Lower lobe of right lung (tissue), 2 donors: ENCODE results near the gene FOXN1. TPM values are rescaled to one million over a fixed set of nuclear protein-coding genes. Genes with fewer than 3 reads are reported as not detected.

Experiments
- ATAC-seq, 2 donors: fragments of 200-7000 bp; cut with Tn5 transposase; one replicate each; pipeline ENCODE4 v1.9.1; 2020 to 2022; ENCODE audit warnings: mild to moderate bottlenecking in 2 of 2, moderate library complexity in 2 of 2
- DNase-seq: peaks from one replicate; pipeline ENCODE4 v3.0.0-alpha.2; 2020
- H3K27ac ChIP-seq: fragments of 200-600 bp; one replicate; pipeline ENCODE4 v1.8.0; 2022
- H3K27me3 ChIP-seq: fragments of 200-600 bp; one replicate; pipeline ENCODE4 v1.8.0; 2022; ENCODE audit warnings: low read depth
- H3K36me3 ChIP-seq: fragments of 200-600 bp; one replicate; pipeline ENCODE4 v1.8.0; 2022; ENCODE audit warnings: mild to moderate bottlenecking
- H3K4me1 ChIP-seq: fragments of 200-600 bp; one replicate; pipeline ENCODE4 v1.8.0; 2022
- H3K4me3 ChIP-seq: fragments of 200-600 bp; one replicate; pipeline ENCODE4 v1.8.0; 2022; ENCODE audit warnings: mild to moderate bottlenecking
- H3K9me3 ChIP-seq: fragments of 200-600 bp; one replicate; pipeline ENCODE4 v1.8.0; 2022
- CTCF ChIP-seq: fragments of 200-600 bp; IDR thresholded peaks from one replicate; pipeline ENCODE4 v1.8.0; 2022; ENCODE audit warnings: antibody characterized with exemption, mild to moderate bottlenecking
- intact Hi-C: fragments of 100-400 bp; cut with DNase I; formaldehyde crosslinking; loops from one replicate; pipeline ENCODE4 v1.11.0; 2022
- total RNA-seq: library from RNA; stranded (reverse); fragmentation: NEBNext Ultra II Directional; extraction: Animal tissue kit (Norgen Biotek cat#: 25700); gene quantifications from one replicate; pipeline ENCODE4 v1.2.1, GENCODE V29; 2021
- donor health status: DM: no; HTN: yes; CAD: no; lungs with severe emphysema.

The FOXN1 gene
- total RNA-seq, 1 donor from 2014 or later: 0.15 TPM

DNA sequence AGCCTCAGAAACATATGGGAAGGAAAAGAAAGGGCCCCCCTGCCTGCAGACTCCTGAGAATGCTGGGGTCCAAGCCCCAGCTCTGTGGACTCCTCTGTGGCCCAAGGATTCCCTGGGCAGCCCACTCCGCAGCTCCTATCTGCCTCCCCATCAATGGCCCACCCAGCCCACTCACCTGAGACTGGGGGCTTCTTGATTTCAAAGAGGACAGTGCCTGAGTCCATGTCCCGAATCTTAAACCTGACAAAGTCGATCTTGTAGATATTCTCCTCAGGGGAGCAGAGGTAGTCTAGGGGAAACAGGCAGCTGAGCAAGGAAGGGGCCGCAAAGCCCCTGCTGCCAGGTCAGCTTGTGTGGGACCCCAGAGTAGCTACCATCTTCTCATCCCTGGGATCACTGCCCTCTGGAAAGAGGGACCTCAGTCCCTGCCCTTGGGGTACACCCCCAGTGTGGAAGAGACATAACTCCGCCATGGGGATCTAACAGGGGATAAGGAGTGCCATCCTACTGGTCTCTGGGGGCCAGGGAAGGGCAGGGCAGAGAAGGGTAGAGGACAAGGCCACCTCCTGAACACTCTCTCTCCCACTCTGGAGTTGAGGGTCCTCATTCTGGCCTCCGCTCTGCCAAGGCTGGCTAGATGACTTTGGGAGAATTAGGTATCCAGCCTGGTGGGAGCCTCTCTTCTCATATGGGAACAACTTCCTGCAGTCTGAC lies 42.4 kb downstream of the FOXN1 start:
- H3K4me1 ChIP-seq: peaks cover 43% of the 10 kb centered on the region
- ATAC-seq: no peak
- peaks cover 12% of the 10 kb centered on the region for H3K36me3 ChIP-seq
- intact Hi-C loops: loop anchor here (10.0 kb wide), 1 partner anchor 54 kb away; no protein-coding TSS in a partner anchor
- H3K27me3 ChIP-seq: no peaks in the 10 kb centered on the region
- no peak overlapping the region for H3K4me3 ChIP-seq
- no peaks in the 10 kb centered on the region for H3K9me3 ChIP-seq
- H3K27ac ChIP-seq: no peak overlapping the region
- peak; percentile 5 for TF ChIP-seq CTCF
- no peak for DNase-seq

- H3K4me1 ChIP-seq: peaks cover 43% of the 10 kb centered on the region
- no peak for TF ChIP-seq CTCF
- H3K4me3 ChIP-seq: no peak overlapping the region
- no peak for DNase-seq
- no peak for ATAC-seq
- no peak overlapping the region for H3K27ac ChIP-seq
- H3K36me3 ChIP-seq: peaks cover 22% of the 10 kb centered on the region
- no peaks in the 10 kb centered on the region for H3K9me3 ChIP-seq
- H3K27me3 ChIP-seq: no peaks in the 10 kb centered on the region
- intact Hi-C loops: loop anchor here (10.0 kb wide), 1 partner anchor 55 kb away; no protein-coding TSS in a partner anchor
Observed at GRCh38 chr17:28549236-28550132, 43.3 kb downstream of the FOXN1 start.

DNA sequence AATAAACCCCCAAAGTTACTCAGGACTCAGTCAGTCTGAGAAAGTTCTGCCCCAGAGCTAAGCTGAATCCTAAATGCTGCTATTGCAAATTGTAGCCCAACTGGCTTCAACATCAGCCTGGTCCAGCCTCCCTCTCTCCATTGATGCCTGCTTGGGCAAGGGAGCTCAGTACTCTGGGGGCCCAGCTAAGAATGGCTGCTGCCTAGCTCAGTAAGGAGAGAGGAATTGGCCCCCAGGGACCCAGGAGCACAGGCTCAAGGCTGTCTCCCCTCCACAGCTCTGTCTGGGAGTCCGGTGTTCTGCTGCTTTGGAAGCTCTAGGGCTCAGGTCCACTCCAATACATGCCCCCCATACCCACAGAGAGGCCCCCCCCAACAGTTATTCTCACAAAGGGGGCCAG lies 44.7 kb downstream of the FOXN1 start:
- no peak for DNase-seq
- no peak for ATAC-seq
- no peaks in the 10 kb centered on the region for H3K9me3 ChIP-seq
- no peak overlapping the region for H3K27ac ChIP-seq
- H3K27me3 ChIP-seq: no peaks in the 10 kb centered on the region
- H3K4me3 ChIP-seq: no peak overlapping the region
- intact Hi-C loops: no loop called here
- H3K36me3 ChIP-seq: peaks cover 35% of the 10 kb centered on the region
- no peak for TF ChIP-seq CTCF
- peaks cover 43% of the 10 kb centered on the region for H3K4me1 ChIP-seq

GRCh38 chr17:28551421-28552175 lies 45.5 kb downstream of the FOXN1 start:
- no peak for TF ChIP-seq CTCF
- Histone ChIP-seq H3K27me3 (no peaks in the 10 kb centered on the region), H3K27ac (peak overlapping the region; percentile 71), H3K4me3 (peak overlapping the region; percentile 87), H3K4me1 (peaks cover 43% of the 10 kb centered on the region), H3K9me3 (no peaks in the 10 kb centered on the region), H3K36me3 (peaks cover 41% of the 10 kb centered on the region)
- peak; percentile 2 to 11 for ATAC-seq
- no peak for DNase-seq
- intact Hi-C loops: no loop called here
